HL-60 (cell line): ENCODE results near the gene SLC10A7.

ENCODE experiments used
- DNase-seq, 2 experiments: peaks; one replicate each; pipeline ENCODE4 v3.0.0-alpha.2; 2010 to 2020; ENCODE audit warnings: low read depth in 1 of 2, low spot score in 1 of 2
- H3K27ac ChIP-seq: fragments of 250-450 bp; sonication (Bioruptor Pico); replicated peaks from 2 replicates; pipeline ENCODE4 v1.5.1; 2020; ENCODE audit warnings: mild to moderate bottlenecking, moderate library complexity
- H3K27me3 ChIP-seq: fragments of 250-450 bp; sonication (Bioruptor Pico); 2 replicates; pipeline ENCODE4 v1.5.1; 2021; ENCODE audit warnings: mild to moderate bottlenecking, moderate library complexity; ENCODE audit not compliant: insufficient read depth, poor library complexity, severe bottlenecking
- H3K4me3 ChIP-seq: replicated peaks from 2 replicates; pipeline ENCODE4 v1.5.1; 2011; ENCODE audit warnings: mild to moderate bottlenecking, control low read depth, low read length; ENCODE audit not compliant: insufficient read depth
- CTCF ChIP-seq: IDR thresholded peaks from one replicate; pipeline ENCODE4 v1.5.1; 2011; ENCODE audit warnings: low read length, control low read depth, inconsistent platforms; ENCODE audit not compliant: insufficient read depth
- GABPA ChIP-seq: IDR thresholded peaks from 2 replicates; pipeline ENCODE4 v1.6.1; 2012; ENCODE audit warnings: low read depth
- POLR2AphosphoS5 ChIP-seq: IDR thresholded peaks from 2 replicates; pipeline ENCODE4 v1.6.1; 2012; ENCODE audit warnings: low read depth
- REST ChIP-seq: IDR thresholded peaks from 2 replicates; pipeline ENCODE4 v1.6.1; 2012; ENCODE audit warnings: low read depth; ENCODE audit not compliant: insufficient replicate concordance
- SPI1 ChIP-seq: IDR thresholded peaks from 2 replicates; pipeline ENCODE4 v1.6.1; 2012; ENCODE audit warnings: low read depth, mild to moderate bottlenecking, borderline replicate concordance

SLC10A7 gene

GRCh38 chr4:146232131-146232722 lies 289.5 kb downstream of the SLC10A7 start:
- DNase-seq = peak; percentile 28 to 44
- H3K27ac ChIP-seq = no peak overlapping the region
- H3K4me3 ChIP-seq = no peak overlapping the region
- TF ChIP-seq GABPA (no peak), POLR2AphosphoS5 (no peak), REST (no peak), SPI1 (peak; percentile 27; the same call in 1 of the 2 replicates), CTCF (no peak)
- no peaks in the 10 kb centered on the region for H3K27me3 ChIP-seq

GRCh38 chr4:146229406-146229805 lies 292.3 kb downstream of the SLC10A7 start:
- no peak for DNase-seq
- TF ChIP-seq SPI1 (no peak), CTCF (no peak), GABPA (no peak), REST (no peak), POLR2AphosphoS5 (no peak)
- H3K27me3 ChIP-seq = no peaks in the 10 kb centered on the region
- H3K27ac ChIP-seq = no peak overlapping the region
- H3K4me3 ChIP-seq = no peak overlapping the region

GRCh38 chr4:146224326-146224966 lies 297.3 kb downstream of the SLC10A7 start:
- Histone ChIP-seq H3K4me3 (no peak overlapping the region), H3K27me3 (no peaks in the 10 kb centered on the region), H3K27ac (no peak overlapping the region)
- no peak for TF ChIP-seq GABPA
- no peak for TF ChIP-seq POLR2AphosphoS5
- no peak for TF ChIP-seq SPI1
- TF ChIP-seq REST = no peak
- TF ChIP-seq CTCF = no peak
- no peak for DNase-seq
